ENCODE data around the gene DCAF12.

- TF ChIP-seq, protein P1, sequence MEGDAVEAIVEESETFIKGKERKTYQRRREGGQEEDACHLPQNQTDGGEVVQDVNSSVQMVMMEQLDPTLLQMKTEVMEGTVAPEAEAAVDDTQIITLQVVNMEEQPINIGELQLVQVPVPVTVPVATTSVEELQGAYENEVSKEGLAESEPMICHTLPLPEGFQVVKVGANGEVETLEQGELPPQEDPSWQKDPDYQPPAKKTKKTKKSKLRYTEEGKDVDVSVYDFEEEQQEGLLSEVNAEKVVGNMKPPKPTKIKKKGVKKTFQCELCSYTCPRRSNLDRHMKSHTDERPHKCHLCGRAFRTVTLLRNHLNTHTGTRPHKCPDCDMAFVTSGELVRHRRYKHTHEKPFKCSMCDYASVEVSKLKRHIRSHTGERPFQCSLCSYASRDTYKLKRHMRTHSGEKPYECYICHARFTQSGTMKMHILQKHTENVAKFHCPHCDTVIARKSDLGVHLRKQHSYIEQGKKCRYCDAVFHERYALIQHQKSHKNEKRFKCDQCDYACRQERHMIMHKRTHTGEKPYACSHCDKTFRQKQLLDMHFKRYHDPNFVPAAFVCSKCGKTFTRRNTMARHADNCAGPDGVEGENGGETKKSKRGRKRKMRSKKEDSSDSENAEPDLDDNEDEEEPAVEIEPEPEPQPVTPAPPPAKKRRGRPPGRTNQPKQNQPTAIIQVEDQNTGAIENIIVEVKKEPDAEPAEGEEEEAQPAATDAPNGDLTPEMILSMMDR (IDR thresholded peaks at IDR 0.05; ENCODE audit: borderline replicate concordance, extremely low read depth, low read length, poor library complexity, severe bottlenecking), result no peak
- TF ChIP-seq EZH2 (IDR thresholded peaks at IDR 0.05; ENCODE audit: borderline replicate concordance, low read depth, low read length, severe bottlenecking), result no peak
These were observed 5.1 kb upstream of the DCAF12 start for GRCh38 chr9:34131571-34131970.
